ENCODE results near the gene HPCAL1. TPM values are rescaled to one million over a fixed set of nuclear protein-coding genes. Genes with fewer than 3 reads are reported as not detected.

HPCAL1 gene
- total and polyA plus RNA-seq, 4 donors: 28.2 to 159 (median 95.0) TPM

GRCh38 chr2:10319892-10320574 is 17.3 kb downstream of the HPCAL1 start:
- 81% methylated on average over 9 of the region's 10 CpGs for WGBS (ENCODE audit: insufficient coverage)
- Histone ChIP-seq H3K27ac (ENCODE audit: low read depth, low read length) (no peak overlapping the region), H3K27me3 (ENCODE audit: control insufficient read depth, insufficient read depth, low read length) (no peaks in the 10 kb centered on the region), H3K9me3 (ENCODE audit: control insufficient read depth, insufficient read depth, low read length) (no peaks in the 10 kb centered on the region), H3K4me3 (ENCODE audit: low read depth, low read length) (no peak overlapping the region), H3K36me3 (ENCODE audit: control insufficient read depth, insufficient read depth, low read length) (no peaks in the 10 kb centered on the region), H3K4me1 (ENCODE audit: control insufficient read depth, insufficient read depth, low read length) (peaks cover 11% of the 10 kb centered on the region)
- DNase-seq (ENCODE audit: low read depth in 4 of 6, low spot score in 6 of 6): no peak

GRCh38 chr2:10320575-10320931 is 17.8 kb downstream of the HPCAL1 start:
- no CpG with 5 or more reads among the region's 4 CpGs for WGBS (ENCODE audit: insufficient coverage)
- Histone ChIP-seq H3K27ac (ENCODE audit: low read depth, low read length) (no peak overlapping the region), H3K4me3 (ENCODE audit: low read depth, low read length) (no peak overlapping the region), H3K4me1 (ENCODE audit: control insufficient read depth, insufficient read depth, low read length) (peaks cover 16% of the 10 kb centered on the region), H3K36me3 (ENCODE audit: control insufficient read depth, insufficient read depth, low read length) (no peaks in the 10 kb centered on the region), H3K9me3 (ENCODE audit: control insufficient read depth, insufficient read depth, low read length) (no peaks in the 10 kb centered on the region), H3K27me3 (ENCODE audit: control insufficient read depth, insufficient read depth, low read length) (no peaks in the 10 kb centered on the region)
- DNase-seq (ENCODE audit: low read depth in 4 of 6, low spot score in 6 of 6): no peak

GRCh38 chr2:10320933-10321332 is 18.2 kb downstream of the HPCAL1 start:
- Histone ChIP-seq H3K4me3 (ENCODE audit: low read depth, low read length) (no peak overlapping the region), H3K9me3 (ENCODE audit: control insufficient read depth, insufficient read depth, low read length) (no peaks in the 10 kb centered on the region), H3K27me3 (ENCODE audit: control insufficient read depth, insufficient read depth, low read length) (no peaks in the 10 kb centered on the region), H3K36me3 (ENCODE audit: control insufficient read depth, insufficient read depth, low read length) (no peaks in the 10 kb centered on the region), H3K4me1 (ENCODE audit: control insufficient read depth, insufficient read depth, low read length) (peaks cover 20% of the 10 kb centered on the region), H3K27ac (ENCODE audit: low read depth, low read length) (no peak overlapping the region)
- no peak for DNase-seq (ENCODE audit: low read depth in 4 of 6, low spot score in 6 of 6)
- WGBS (ENCODE audit: insufficient coverage): 88% methylated on average over 5 of the region's 9 CpGs

GRCh38 chr2:10321622-10322021 is 18.9 kb downstream of the HPCAL1 start:
- 90% methylated on average over 1 of the region's 6 CpGs for WGBS (ENCODE audit: insufficient coverage)

DNA sequence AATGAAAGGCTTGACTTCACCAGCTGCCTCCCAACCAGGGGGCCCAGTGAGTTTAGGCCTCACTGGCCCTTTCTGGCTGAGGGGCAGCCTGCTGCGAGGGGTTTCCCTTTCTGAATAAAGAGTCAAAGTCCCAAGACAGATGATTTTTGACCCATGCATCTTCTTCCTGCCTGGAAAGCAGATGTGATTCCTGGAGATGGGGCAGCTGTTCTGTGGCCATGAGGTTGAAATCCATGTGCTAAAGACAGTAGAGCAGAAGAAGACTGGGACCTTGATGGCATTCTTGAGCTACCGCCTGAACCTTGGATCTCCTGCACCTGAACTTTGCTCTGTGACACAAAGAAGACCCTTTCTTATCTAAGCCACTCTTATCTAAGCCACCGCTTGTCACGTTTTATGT is 19.8 kb downstream of the HPCAL1 start:
- no peak for DNase-seq (ENCODE audit: low read depth in 4 of 6, low spot score in 6 of 6)
- H3K9me3 ChIP-seq (ENCODE audit: control insufficient read depth, insufficient read depth, low read length): no peaks in the 10 kb centered on the region
- H3K27ac ChIP-seq (ENCODE audit: low read depth, low read length): no peak overlapping the region
- H3K36me3 ChIP-seq (ENCODE audit: control insufficient read depth, insufficient read depth, low read length): no peaks in the 10 kb centered on the region
- 100% methylated on average over 4 of the region's 4 CpGs for WGBS (ENCODE audit: insufficient coverage)
- H3K4me3 ChIP-seq (ENCODE audit: low read depth, low read length): no peak overlapping the region
- peaks cover 34% of the 10 kb centered on the region for H3K4me1 ChIP-seq (ENCODE audit: control insufficient read depth, insufficient read depth, low read length)
- H3K27me3 ChIP-seq (ENCODE audit: control insufficient read depth, insufficient read depth, low read length): no peaks in the 10 kb centered on the region

More at GRCh38 chr2:10321622-10322021, 18.9 kb downstream of the HPCAL1 start:
- DNase-seq (ENCODE audit: low read depth in 4 of 6, low spot score in 6 of 6): no peak
- H3K27ac ChIP-seq (ENCODE audit: low read depth, low read length): no peak overlapping the region
- no peak overlapping the region for H3K4me3 ChIP-seq (ENCODE audit: low read depth, low read length)
- H3K4me1 ChIP-seq (ENCODE audit: control insufficient read depth, insufficient read depth, low read length): peaks cover 27% of the 10 kb centered on the region
- H3K27me3 ChIP-seq (ENCODE audit: control insufficient read depth, insufficient read depth, low read length): no peaks in the 10 kb centered on the region
- H3K36me3 ChIP-seq (ENCODE audit: control insufficient read depth, insufficient read depth, low read length): no peaks in the 10 kb centered on the region
- no peaks in the 10 kb centered on the region for H3K9me3 ChIP-seq (ENCODE audit: control insufficient read depth, insufficient read depth, low read length)

GRCh38 chr2:10322973-10323372 is 20.3 kb downstream of the HPCAL1 start:
- no peaks in the 10 kb centered on the region for H3K9me3 ChIP-seq (ENCODE audit: control insufficient read depth, insufficient read depth, low read length)
- 99% methylated on average over 13 of the region's 13 CpGs for WGBS (ENCODE audit: insufficient coverage)
- no peak overlapping the region for H3K27ac ChIP-seq (ENCODE audit: low read depth, low read length)
- no peaks in the 10 kb centered on the region for H3K27me3 ChIP-seq (ENCODE audit: control insufficient read depth, insufficient read depth, low read length)
- no peak overlapping the region for H3K4me3 ChIP-seq (ENCODE audit: low read depth, low read length)
- H3K36me3 ChIP-seq (ENCODE audit: control insufficient read depth, insufficient read depth, low read length): no peaks in the 10 kb centered on the region
- no peak for DNase-seq (ENCODE audit: low read depth in 4 of 6, low spot score in 6 of 6)
- peaks cover 36% of the 10 kb centered on the region for H3K4me1 ChIP-seq (ENCODE audit: control insufficient read depth, insufficient read depth, low read length)

- no peak overlapping the region for H3K27ac ChIP-seq (ENCODE audit: low read depth, low read length)
- no peaks in the 10 kb centered on the region for H3K36me3 ChIP-seq (ENCODE audit: control insufficient read depth, insufficient read depth, low read length)
- 83% methylated on average over 1 of the region's 5 CpGs for WGBS (ENCODE audit: insufficient coverage)
- no peaks in the 10 kb centered on the region for H3K27me3 ChIP-seq (ENCODE audit: control insufficient read depth, insufficient read depth, low read length)
- DNase-seq (ENCODE audit: low read depth in 4 of 6, low spot score in 6 of 6): peak in 1 of 6 donors; percentile 1
- H3K4me3 ChIP-seq (ENCODE audit: low read depth, low read length): no peak overlapping the region
- H3K9me3 ChIP-seq (ENCODE audit: control insufficient read depth, insufficient read depth, low read length): no peaks in the 10 kb centered on the region
- H3K4me1 ChIP-seq (ENCODE audit: control insufficient read depth, insufficient read depth, low read length): peaks cover 36% of the 10 kb centered on the region
Measured at GRCh38 chr2:10323535-10323934, 20.8 kb downstream of the HPCAL1 start.

GRCh38 chr2:10324095-10324832 is 21.6 kb downstream of the HPCAL1 start:
- peak in 2 of 6 donors; percentile 45 to 62 for DNase-seq (ENCODE audit: low read depth in 4 of 6, low spot score in 6 of 6)
- H3K9me3 ChIP-seq (ENCODE audit: control insufficient read depth, insufficient read depth, low read length): no peaks in the 10 kb centered on the region
- no peaks in the 10 kb centered on the region for H3K27me3 ChIP-seq (ENCODE audit: control insufficient read depth, insufficient read depth, low read length)
- H3K4me1 ChIP-seq (ENCODE audit: control insufficient read depth, insufficient read depth, low read length): peaks cover 36% of the 10 kb centered on the region
- H3K36me3 ChIP-seq (ENCODE audit: control insufficient read depth, insufficient read depth, low read length): no peaks in the 10 kb centered on the region
- no peak overlapping the region for H3K27ac ChIP-seq (ENCODE audit: low read depth, low read length)
- no peak overlapping the region for H3K4me3 ChIP-seq (ENCODE audit: low read depth, low read length)
- 33% methylated on average over 5 of the region's 5 CpGs for WGBS (ENCODE audit: insufficient coverage)

- Histone ChIP-seq H3K27ac (ENCODE audit: low read depth, low read length) (no peak overlapping the region), H3K4me1 (ENCODE audit: control insufficient read depth, insufficient read depth, low read length) (peaks cover 43% of the 10 kb centered on the region), H3K4me3 (ENCODE audit: low read depth, low read length) (no peak overlapping the region), H3K36me3 (ENCODE audit: control insufficient read depth, insufficient read depth, low read length) (no peaks in the 10 kb centered on the region), H3K27me3 (ENCODE audit: control insufficient read depth, insufficient read depth, low read length) (no peaks in the 10 kb centered on the region), H3K9me3 (ENCODE audit: control insufficient read depth, insufficient read depth, low read length) (no peaks in the 10 kb centered on the region)
- 70% methylated on average over 16 of the region's 17 CpGs for WGBS (ENCODE audit: insufficient coverage)
- peak in 1 of 6 donors; percentile 67 for DNase-seq (ENCODE audit: low read depth in 4 of 6, low spot score in 6 of 6)
Measured at GRCh38 chr2:10325278-10326145, 22.8 kb downstream of the HPCAL1 start.

Data from spinal cord (tissue), 10 donors.